Nephron (organoid): Measurements from ENCODE around the gene SYNGR2.

Experiments used
- H3K27ac Mint-ChIP-seq, 3 experiments: 2 replicates each; pipeline ENCODE4 v1.8.0; 2020; ENCODE audit warnings: mixed read lengths in 3 of 3, mild to moderate bottlenecking in 2 of 3, moderate library complexity in 1 of 3
- H3K27me3 Mint-ChIP-seq: 2 replicates; pipeline ENCODE4 v1.8.0; 2021; ENCODE audit warnings: low read depth, mild to moderate bottlenecking, moderate library complexity, mixed read lengths
- H3K36me3 Mint-ChIP-seq: 2 replicates; pipeline ENCODE4 v1.8.0; 2020; ENCODE audit warnings: low read depth, mixed read lengths
- H3K4me1 Mint-ChIP-seq: 2 replicates; pipeline ENCODE4 v1.8.0; 2020; ENCODE audit warnings: mixed read lengths
- H3K4me3 Mint-ChIP-seq, 3 experiments: 2 replicates each; pipeline ENCODE4 v1.8.0; 2020; ENCODE audit warnings: mild to moderate bottlenecking in 3 of 3, mixed read lengths in 3 of 3, moderate library complexity in 2 of 3
- H3K9me3 Mint-ChIP-seq: 2 replicates; pipeline ENCODE4 v1.8.0; 2020; ENCODE audit warnings: mixed read lengths
- TF ChIP-seq, protein P1 (sequence below), 3 experiments: fragments of 200-600 bp; sonication (generic); IDR thresholded peaks; one replicate each; pipeline ENCODE4 v1.5.0; 2021; ENCODE audit warnings: antibody characterized with exemption in 3 of 3; ENCODE audit not compliant: unreplicated experiment in 3 of 3

The SYNGR2 gene

DNA sequence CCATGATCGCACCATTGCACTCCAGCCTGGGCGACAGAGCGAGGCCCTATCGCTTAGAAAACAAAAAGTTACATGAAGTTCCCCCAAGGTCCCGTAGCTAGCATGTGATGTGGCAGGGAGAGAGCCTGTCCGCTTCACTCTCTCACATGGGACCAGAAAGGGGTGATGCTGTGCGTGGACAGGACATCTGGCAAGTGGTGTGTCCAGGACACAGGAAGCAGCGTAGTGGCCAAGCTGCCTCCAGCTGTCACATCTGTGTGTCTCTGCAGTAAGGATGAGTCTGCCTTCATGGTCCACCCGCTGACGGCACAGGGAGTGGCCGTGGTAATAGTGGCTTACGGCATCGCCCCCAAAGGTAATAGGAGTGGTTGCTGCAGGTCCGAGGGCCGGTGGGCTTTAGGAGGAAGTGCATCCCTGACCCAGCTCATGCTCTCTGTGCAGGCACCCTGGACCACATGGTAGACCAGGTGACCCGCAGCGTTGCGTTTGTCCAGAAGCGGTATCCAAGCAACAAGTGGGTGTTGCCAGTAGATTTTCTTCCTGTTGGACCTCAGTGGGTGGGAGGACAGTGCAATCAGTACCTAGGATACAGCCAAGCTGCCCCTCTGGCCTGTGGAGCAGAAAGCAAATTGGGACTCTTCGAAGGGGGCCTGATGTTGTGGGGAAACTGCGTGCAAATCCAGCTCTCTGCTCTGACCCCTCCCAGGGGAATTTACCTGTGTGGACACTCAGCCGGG lies 36.2 kb downstream of the SYNGR2 start:
- peaks cover 10% of the 10 kb centered on the region for H3K36me3 Mint-ChIP-seq
- no peaks in the 10 kb centered on the region for H3K4me1 Mint-ChIP-seq
- H3K9me3 Mint-ChIP-seq = no peaks in the 10 kb centered on the region
- no peaks in the 10 kb centered on the region for H3K27me3 Mint-ChIP-seq
- no peak overlapping the region for H3K4me3 Mint-ChIP-seq
- TF ChIP-seq, protein P1, sequence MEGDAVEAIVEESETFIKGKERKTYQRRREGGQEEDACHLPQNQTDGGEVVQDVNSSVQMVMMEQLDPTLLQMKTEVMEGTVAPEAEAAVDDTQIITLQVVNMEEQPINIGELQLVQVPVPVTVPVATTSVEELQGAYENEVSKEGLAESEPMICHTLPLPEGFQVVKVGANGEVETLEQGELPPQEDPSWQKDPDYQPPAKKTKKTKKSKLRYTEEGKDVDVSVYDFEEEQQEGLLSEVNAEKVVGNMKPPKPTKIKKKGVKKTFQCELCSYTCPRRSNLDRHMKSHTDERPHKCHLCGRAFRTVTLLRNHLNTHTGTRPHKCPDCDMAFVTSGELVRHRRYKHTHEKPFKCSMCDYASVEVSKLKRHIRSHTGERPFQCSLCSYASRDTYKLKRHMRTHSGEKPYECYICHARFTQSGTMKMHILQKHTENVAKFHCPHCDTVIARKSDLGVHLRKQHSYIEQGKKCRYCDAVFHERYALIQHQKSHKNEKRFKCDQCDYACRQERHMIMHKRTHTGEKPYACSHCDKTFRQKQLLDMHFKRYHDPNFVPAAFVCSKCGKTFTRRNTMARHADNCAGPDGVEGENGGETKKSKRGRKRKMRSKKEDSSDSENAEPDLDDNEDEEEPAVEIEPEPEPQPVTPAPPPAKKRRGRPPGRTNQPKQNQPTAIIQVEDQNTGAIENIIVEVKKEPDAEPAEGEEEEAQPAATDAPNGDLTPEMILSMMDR (IDR thresholded peaks at IDR 0.05; ENCODE audit: unreplicated experiment in 3 of 3) = no peak
- no peak overlapping the region for H3K27ac Mint-ChIP-seq

DNA sequence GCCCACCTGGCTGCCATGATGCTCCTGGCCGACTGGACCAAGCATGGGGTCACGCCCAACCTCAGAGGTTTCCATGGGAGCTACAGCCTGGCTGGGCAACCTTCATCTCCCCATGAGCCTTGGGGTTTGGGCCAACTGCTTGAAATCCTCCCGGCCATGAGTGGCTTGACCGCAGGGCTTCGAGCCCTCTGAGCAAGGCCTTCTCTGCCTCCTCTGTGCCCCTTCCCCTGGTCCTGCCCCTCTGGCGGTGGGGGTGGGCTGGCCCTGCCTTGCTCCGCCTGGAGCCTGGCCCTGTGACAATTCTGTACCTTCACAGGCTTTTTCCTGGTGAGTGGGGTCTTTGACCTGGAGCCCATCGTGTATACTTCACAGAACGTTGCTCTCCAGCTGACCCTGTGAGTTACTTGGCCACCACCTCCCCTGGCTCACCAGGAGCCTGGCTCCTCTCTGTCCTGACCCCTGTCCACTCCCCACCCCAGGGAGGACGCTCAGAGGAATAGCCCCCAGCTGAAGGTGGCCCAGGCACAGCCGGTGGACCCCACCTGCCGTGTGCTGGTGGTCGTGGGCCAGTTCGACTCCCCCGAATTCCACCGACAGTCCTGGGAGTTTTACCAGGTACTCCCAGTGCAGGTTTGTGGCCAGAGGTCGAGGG lies 36.9 kb downstream of the SYNGR2 start:
- Mint-ChIP-seq H3K36me3 (peaks cover 10% of the 10 kb centered on the region), H3K4me1 (no peaks in the 10 kb centered on the region), H3K4me3 (no peak overlapping the region), H3K27ac (no peak overlapping the region), H3K9me3 (no peaks in the 10 kb centered on the region), H3K27me3 (no peaks in the 10 kb centered on the region)
- TF ChIP-seq, protein P1 (IDR thresholded peaks at IDR 0.05; ENCODE audit: unreplicated experiment in 3 of 3) = no peak

DNA sequence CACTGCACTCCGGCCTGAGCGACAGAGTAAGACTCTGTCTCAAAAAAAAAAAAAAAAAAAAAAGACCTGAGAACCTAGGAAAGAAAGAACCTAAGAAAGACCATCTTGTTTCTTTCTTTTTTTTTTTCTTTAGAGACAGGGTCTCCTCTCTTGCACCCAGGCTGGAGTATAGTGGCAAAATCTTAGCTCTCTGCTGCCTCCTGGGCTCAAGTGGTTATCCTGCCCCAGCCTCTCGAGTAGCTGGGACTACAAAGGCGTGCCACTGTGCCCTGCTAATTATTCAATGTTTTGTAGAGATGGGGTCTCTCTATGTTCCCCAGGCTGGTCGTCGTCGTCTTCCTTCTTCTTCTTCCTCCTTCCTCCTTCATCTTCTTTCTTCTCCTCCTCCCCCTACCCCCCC lies 37.9 kb downstream of the SYNGR2 start:
- Mint-ChIP-seq H3K4me3 (no peak overlapping the region), H3K36me3 (peaks cover 10% of the 10 kb centered on the region), H3K9me3 (no peaks in the 10 kb centered on the region), H3K4me1 (no peaks in the 10 kb centered on the region), H3K27me3 (no peaks in the 10 kb centered on the region), H3K27ac (no peak overlapping the region)
- TF ChIP-seq, protein P1 (IDR thresholded peaks at IDR 0.05; ENCODE audit: unreplicated experiment in 3 of 3) = no peak

DNA sequence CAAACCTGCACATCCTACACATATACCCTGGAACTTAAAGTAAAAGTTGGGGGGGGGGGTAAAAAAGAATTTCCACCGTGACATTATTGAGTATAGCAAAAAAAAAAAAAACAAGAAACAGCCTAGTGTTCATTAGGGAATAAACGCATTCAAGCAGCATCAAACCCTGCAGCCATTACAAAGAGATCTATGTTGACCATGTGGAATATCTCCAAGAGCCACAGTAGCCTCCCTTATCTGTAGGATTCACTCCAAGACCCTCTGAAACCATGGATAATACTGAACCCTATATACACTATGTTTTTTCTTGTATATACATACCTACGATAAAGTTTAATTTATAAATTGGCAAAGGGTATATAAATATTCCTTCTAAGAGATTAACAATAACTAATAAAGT lies 40.1 kb downstream of the SYNGR2 start:
- TF ChIP-seq, protein P1 (IDR thresholded peaks at IDR 0.05; ENCODE audit: unreplicated experiment in 3 of 3) = no peak
- H3K4me1 Mint-ChIP-seq = no peaks in the 10 kb centered on the region
- no peak overlapping the region for H3K4me3 Mint-ChIP-seq
- peaks cover 10% of the 10 kb centered on the region for H3K36me3 Mint-ChIP-seq
- no peaks in the 10 kb centered on the region for H3K9me3 Mint-ChIP-seq
- H3K27ac Mint-ChIP-seq = no peak overlapping the region
- no peaks in the 10 kb centered on the region for H3K27me3 Mint-ChIP-seq

DNA sequence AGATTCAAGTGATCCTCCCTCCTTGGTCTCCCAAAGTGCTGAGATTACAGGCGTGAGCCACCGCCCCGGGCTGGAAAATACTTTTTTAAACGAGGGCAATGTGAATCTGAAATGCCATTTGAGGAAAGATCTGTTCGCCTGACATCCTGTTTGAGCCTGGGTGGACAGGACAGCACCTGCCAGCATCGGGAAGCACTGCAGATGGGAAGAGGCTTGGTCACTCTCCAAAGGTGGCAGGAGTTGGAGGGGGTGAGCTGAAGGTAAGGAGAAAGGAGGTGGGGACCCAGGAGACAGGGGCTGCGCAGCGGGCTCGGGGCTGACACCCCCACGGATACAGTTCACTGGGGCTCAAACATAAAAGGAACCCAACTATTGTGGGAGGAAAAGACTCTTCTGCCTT lies 41.7 kb downstream of the SYNGR2 start:
- no peaks in the 10 kb centered on the region for H3K9me3 Mint-ChIP-seq
- no peak overlapping the region for H3K4me3 Mint-ChIP-seq
- no peak overlapping the region for H3K27ac Mint-ChIP-seq
- H3K27me3 Mint-ChIP-seq = no peaks in the 10 kb centered on the region
- TF ChIP-seq, protein P1 (IDR thresholded peaks at IDR 0.05; ENCODE audit: unreplicated experiment in 3 of 3) = no peak
- peaks cover 7% of the 10 kb centered on the region for H3K36me3 Mint-ChIP-seq
- peaks cover 4% of the 10 kb centered on the region for H3K4me1 Mint-ChIP-seq

DNA sequence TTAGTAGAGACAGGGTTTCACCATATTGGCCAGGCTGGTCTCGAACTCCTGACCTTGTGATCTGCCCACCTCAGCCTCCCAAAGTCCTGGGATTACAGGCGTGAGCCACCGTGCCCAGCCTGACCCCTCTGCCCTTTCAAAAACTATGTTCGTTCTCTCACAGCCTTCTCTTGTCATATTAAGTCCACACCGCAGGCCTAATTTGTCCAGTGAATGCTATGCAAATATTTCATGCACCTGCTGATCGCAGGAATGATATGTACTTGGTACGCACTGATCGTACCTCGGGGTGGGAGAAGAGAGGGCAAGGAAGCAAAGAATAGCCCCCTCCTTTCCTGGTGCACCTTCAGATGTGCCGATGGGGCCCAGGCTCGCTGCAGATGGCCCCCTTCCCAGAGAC lies 42.7 kb downstream of the SYNGR2 start:
- TF ChIP-seq, protein P1 (IDR thresholded peaks at IDR 0.05; ENCODE audit: unreplicated experiment in 3 of 3) = no peak
- no peak overlapping the region for H3K27ac Mint-ChIP-seq

More for the DNA sequence above, 42.7 kb downstream of the SYNGR2 start:
- no peaks in the 10 kb centered on the region for H3K9me3 Mint-ChIP-seq
- H3K4me3 Mint-ChIP-seq = no peak overlapping the region
- peaks cover 7% of the 10 kb centered on the region for H3K36me3 Mint-ChIP-seq
- H3K4me1 Mint-ChIP-seq = peaks cover 4% of the 10 kb centered on the region
- H3K27me3 Mint-ChIP-seq = no peaks in the 10 kb centered on the region
